PFSK-1 (cell line): ENCODE data around the gene GDF2.

Source experiments
- FOXP2 ChIP-seq: optimal IDR thresholded peaks from 2 replicates; pipeline ENCODE3; 2011; ENCODE audit warnings: borderline replicate concordance, control low read depth, inconsistent platforms; ENCODE audit not compliant: insufficient read depth; ENCODE audit errors: extremely low read length, extremely low read depth
- POLR2AphosphoS5 ChIP-seq: IDR thresholded peaks from 2 replicates; pipeline ENCODE4 v1.6.1; 2012; ENCODE audit warnings: low read depth, mild to moderate bottlenecking, control low read depth, low read length, moderate library complexity
- SIN3A ChIP-seq: IDR thresholded peaks from 2 replicates; pipeline ENCODE4 v1.6.1; 2012; ENCODE audit warnings: mild to moderate bottlenecking, low read length, moderate library complexity, borderline replicate concordance; ENCODE audit not compliant: insufficient read depth
- TAF1 ChIP-seq: IDR thresholded peaks from 2 replicates; pipeline ENCODE4 v1.6.1; 2012; ENCODE audit warnings: low read length, control low read depth, borderline replicate concordance; ENCODE audit not compliant: insufficient read depth
- TF ChIP-seq, protein P1 (sequence below), 2 experiments: IDR thresholded peaks; 2 replicates each; pipeline versions ENCODE4 v1.6.1 to v1.8.0; 2011 to 2012; ENCODE audit warnings: low read depth in 2 of 2, low read length in 2 of 2, control low read depth in 1 of 2, inconsistent platforms in 1 of 2, mild to moderate bottlenecking in 1 of 2, moderate library complexity in 1 of 2; ENCODE audit not compliant: insufficient read depth in 1 of 2

Gene GDF2

DNA sequence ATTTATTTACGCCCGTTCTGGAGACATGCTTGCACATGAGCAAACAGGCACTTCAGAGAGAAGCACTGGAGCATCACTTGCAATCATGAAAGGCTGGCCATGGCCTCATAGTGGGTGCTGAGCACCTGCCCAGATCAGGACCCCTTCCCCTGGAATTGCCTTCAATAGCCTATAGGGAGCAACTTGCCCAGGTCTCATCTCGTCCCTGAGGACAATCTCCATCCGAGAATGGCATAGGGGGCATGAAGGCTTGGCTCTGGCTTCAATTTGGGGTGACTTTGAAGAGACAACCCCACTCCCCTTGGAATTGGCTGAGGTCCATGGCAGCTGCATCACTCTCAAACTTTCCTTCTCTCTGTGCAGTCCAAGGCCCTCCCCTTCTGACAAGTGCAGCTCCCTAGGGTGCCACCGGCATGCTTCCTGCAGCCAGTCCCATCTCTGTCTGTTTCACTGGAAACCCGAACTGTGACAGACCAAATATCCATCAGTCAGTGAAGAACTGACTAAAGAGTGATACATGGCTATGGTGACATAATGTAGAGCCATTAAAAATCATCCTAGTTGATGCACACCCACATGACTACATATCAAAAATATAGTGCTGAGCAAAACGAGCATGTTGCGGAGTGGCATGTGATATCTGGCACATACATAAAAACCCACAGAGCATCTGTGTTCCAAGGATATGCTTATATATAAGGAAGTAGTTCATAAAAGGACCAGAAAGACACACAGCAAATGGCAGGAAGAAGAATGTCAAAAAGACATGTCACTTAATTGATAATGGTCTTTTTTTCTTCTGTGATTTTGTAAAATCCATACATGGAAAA lies 12.4 kb downstream of the GDF2 start:
- TF ChIP-seq FOXP2: no peak
- TF ChIP-seq, protein P1, sequence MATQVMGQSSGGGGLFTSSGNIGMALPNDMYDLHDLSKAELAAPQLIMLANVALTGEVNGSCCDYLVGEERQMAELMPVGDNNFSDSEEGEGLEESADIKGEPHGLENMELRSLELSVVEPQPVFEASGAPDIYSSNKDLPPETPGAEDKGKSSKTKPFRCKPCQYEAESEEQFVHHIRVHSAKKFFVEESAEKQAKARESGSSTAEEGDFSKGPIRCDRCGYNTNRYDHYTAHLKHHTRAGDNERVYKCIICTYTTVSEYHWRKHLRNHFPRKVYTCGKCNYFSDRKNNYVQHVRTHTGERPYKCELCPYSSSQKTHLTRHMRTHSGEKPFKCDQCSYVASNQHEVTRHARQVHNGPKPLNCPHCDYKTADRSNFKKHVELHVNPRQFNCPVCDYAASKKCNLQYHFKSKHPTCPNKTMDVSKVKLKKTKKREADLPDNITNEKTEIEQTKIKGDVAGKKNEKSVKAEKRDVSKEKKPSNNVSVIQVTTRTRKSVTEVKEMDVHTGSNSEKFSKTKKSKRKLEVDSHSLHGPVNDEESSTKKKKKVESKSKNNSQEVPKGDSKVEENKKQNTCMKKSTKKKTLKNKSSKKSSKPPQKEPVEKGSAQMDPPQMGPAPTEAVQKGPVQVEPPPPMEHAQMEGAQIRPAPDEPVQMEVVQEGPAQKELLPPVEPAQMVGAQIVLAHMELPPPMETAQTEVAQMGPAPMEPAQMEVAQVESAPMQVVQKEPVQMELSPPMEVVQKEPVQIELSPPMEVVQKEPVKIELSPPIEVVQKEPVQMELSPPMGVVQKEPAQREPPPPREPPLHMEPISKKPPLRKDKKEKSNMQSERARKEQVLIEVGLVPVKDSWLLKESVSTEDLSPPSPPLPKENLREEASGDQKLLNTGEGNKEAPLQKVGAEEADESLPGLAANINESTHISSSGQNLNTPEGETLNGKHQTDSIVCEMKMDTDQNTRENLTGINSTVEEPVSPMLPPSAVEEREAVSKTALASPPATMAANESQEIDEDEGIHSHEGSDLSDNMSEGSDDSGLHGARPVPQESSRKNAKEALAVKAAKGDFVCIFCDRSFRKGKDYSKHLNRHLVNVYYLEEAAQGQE (IDR thresholded peaks at IDR 0.05; ENCODE audit: insufficient read depth in 1 of 2, low read depth in 2 of 2, low read length in 2 of 2): no peak
- no peak for TF ChIP-seq TAF1
- no peak for TF ChIP-seq POLR2AphosphoS5
- TF ChIP-seq SIN3A: no peak

- TF ChIP-seq, protein P1 (IDR thresholded peaks at IDR 0.05; ENCODE audit: insufficient read depth in 1 of 2, low read depth in 2 of 2, low read length in 2 of 2): no peak
- no peak for TF ChIP-seq TAF1
- no peak for TF ChIP-seq FOXP2
- TF ChIP-seq POLR2AphosphoS5: no peak
- TF ChIP-seq SIN3A: no peak
These were observed 13.7 kb downstream of the GDF2 start for GRCh38 chr10:47335906-47336305.

- TF ChIP-seq POLR2AphosphoS5: no peak
- no peak for TF ChIP-seq FOXP2
- TF ChIP-seq, protein P1 (IDR thresholded peaks at IDR 0.05; ENCODE audit: insufficient read depth in 1 of 2, low read depth in 2 of 2, low read length in 2 of 2): no peak
- TF ChIP-seq SIN3A: no peak
- TF ChIP-seq TAF1: no peak
These were observed 14.3 kb downstream of the GDF2 start for GRCh38 chr10:47336387-47337134.

- no peak for TF ChIP-seq POLR2AphosphoS5
- TF ChIP-seq TAF1: no peak
- TF ChIP-seq, protein P1 (IDR thresholded peaks at IDR 0.05; ENCODE audit: insufficient read depth in 1 of 2, low read depth in 2 of 2, low read length in 2 of 2): no peak
- no peak for TF ChIP-seq SIN3A
- no peak for TF ChIP-seq FOXP2
These were observed 15.1 kb downstream of the GDF2 start for GRCh38 chr10:47337310-47337709.
